Endothelial cell of umbilical vein (primary cell): ENCODE results near the gene SLAMF8. TPM values are rescaled to one million over a fixed set of nuclear protein-coding genes. Genes with fewer than 3 reads are reported as not detected.

Source experiments
- BruUV-seq: library from RNA; stranded (reverse); fragments of 400-500 nt; replicated peaks from 2 replicates; lab custom pipeline; 2021; lab: Mats Ljungman, UMichigan
- CTCF ChIA-PET: fragments of 300-600, 350-600 bp; sonication (Branson Sonifier 250); formaldehyde crosslinking; loops from one replicate; lab custom pipeline; 2021; ENCODE audit warnings: antibody characterized with exemption, inconsistent platforms; lab: Charles Lee
- POLR2A ChIA-PET: fragments of 300-600, 350-600 bp; sonication (Branson Sonifier 250); formaldehyde crosslinking; loops from one replicate; lab custom pipeline; 2021; ENCODE audit warnings: antibody characterized with exemption, inconsistent platforms; lab: Charles Lee
- DNase-seq: peaks from one replicate; pipeline ENCODE4 v3.0.0-alpha.2; 2011; ENCODE audit warnings: low read depth, low spot score
- FAIRE-seq: peaks from 2 replicates; lab custom pipeline; 2011; peaks lifted over from hg19 to GRCh38; lab: Jason Lieb, UNC
- H2AFZ ChIP-seq: 2 replicates; pipeline ENCODE4 v1.6.0; 2012; ENCODE audit warnings: low read depth, low read length, control low read depth, inconsistent platforms
- H3K27ac ChIP-seq: 2 replicates; pipeline ENCODE4 v1.5.1; 2011; ENCODE audit warnings: low read depth, mild to moderate bottlenecking, control low read depth, low read length, moderate library complexity; ENCODE audit not compliant: insufficient read depth
- H3K27me3 ChIP-seq, 2 experiments: 2 replicates each; pipeline versions ENCODE4 v1.6.0 to v1.6.1; 2011; ENCODE audit warnings: low read length in 2 of 2, mixed read lengths in 1 of 2; ENCODE audit not compliant: control insufficient read depth in 2 of 2, insufficient read depth in 2 of 2
- H3K36me3 ChIP-seq, 2 experiments: 2 replicates in 1 of 2; 3 replicates in 1 of 2; pipeline ENCODE4 v1.5.1; 2011; ENCODE audit warnings: low read length in 2 of 2, mild to moderate bottlenecking in 1 of 2, moderate library complexity in 1 of 2; ENCODE audit not compliant: control insufficient read depth in 2 of 2, insufficient read depth in 2 of 2; ENCODE audit errors: extremely low read depth in 1 of 2
- H3K4me1 ChIP-seq: 3 replicates; pipeline ENCODE4 v1.5.1; 2011; ENCODE audit warnings: mild to moderate bottlenecking, low read length; ENCODE audit not compliant: control insufficient read depth, insufficient read depth; ENCODE audit errors: extremely low read depth
- H3K4me2 ChIP-seq: 2 replicates; pipeline ENCODE4 v1.6.1; 2011; ENCODE audit warnings: low read length, control low read depth, mixed read lengths; ENCODE audit not compliant: insufficient read depth
- H3K4me3 ChIP-seq, 3 experiments: fragments of 200-600 bp in 1 of 3; sonication (generic), shearing (Covaris generic) in 1 of 3; replicated peaks in 1 of 3; 2 replicates each; pipeline ENCODE4 v1.5.1; 2011 to 2016; ENCODE audit warnings: control low read depth in 3 of 3, low read length in 3 of 3, mild to moderate bottlenecking in 2 of 3, inconsistent platforms in 1 of 3, low read depth in 1 of 3, moderate library complexity in 1 of 3; ENCODE audit not compliant: insufficient read depth in 1 of 3
- H3K79me2 ChIP-seq: 2 replicates; pipeline ENCODE4 v1.6.0; 2012; ENCODE audit warnings: low read length, inconsistent platforms; ENCODE audit not compliant: control insufficient read depth, insufficient read depth
- H3K9ac ChIP-seq: replicated peaks from 2 replicates; pipeline ENCODE3; 2011; ENCODE audit warnings: low read length, control low read depth; ENCODE audit not compliant: insufficient read depth; ENCODE audit errors: extremely low read depth
- H3K9me1 ChIP-seq: replicated peaks from 3 replicates; pipeline ENCODE4 v1.6.0; 2011; ENCODE audit warnings: mild to moderate bottlenecking, low read length; ENCODE audit not compliant: control insufficient read depth, insufficient read depth; ENCODE audit errors: extremely low read depth
- H3K9me3 ChIP-seq: replicated peaks from 2 replicates; pipeline ENCODE4 v1.5.1; 2012; ENCODE audit warnings: low read length, inconsistent platforms; ENCODE audit not compliant: control insufficient read depth, insufficient read depth
- H4K20me1 ChIP-seq: replicated peaks from 2 replicates; pipeline ENCODE3; 2011; ENCODE audit warnings: mild to moderate bottlenecking, low read length; ENCODE audit not compliant: control insufficient read depth, insufficient read depth; ENCODE audit errors: extremely low read depth
- EZH2 ChIP-seq: IDR thresholded peaks from 2 replicates; pipeline ENCODE4 v1.6.1; 2012; ENCODE audit warnings: borderline replicate concordance, low read depth, mild to moderate bottlenecking, moderate library complexity, low read length, inconsistent platforms; ENCODE audit not compliant: severe bottlenecking
- FOS ChIP-seq: IDR thresholded peaks from 2 replicates; pipeline ENCODE4 v1.6.1; 2011; ENCODE audit warnings: mild to moderate bottlenecking, low read length, moderate library complexity, borderline replicate concordance; ENCODE audit not compliant: insufficient read depth
- GATA2 ChIP-seq: IDR thresholded peaks from 2 replicates; pipeline ENCODE4 v1.7.0; 2011; ENCODE audit warnings: low read depth, mild to moderate bottlenecking, moderate library complexity, mixed read lengths, low read length; ENCODE audit not compliant: insufficient read length, insufficient read depth
- JUN ChIP-seq: IDR thresholded peaks from 2 replicates; pipeline ENCODE4 v1.6.1; 2011; ENCODE audit warnings: borderline replicate concordance, low read depth; ENCODE audit not compliant: insufficient read length, insufficient read depth
- MYC ChIP-seq: IDR thresholded peaks from one replicate; pipeline ENCODE4 v1.6.1; 2011; ENCODE audit warnings: mild to moderate bottlenecking, low read depth, low read length
- POLR2A ChIP-seq: IDR thresholded peaks from 2 replicates; pipeline ENCODE4 v1.6.1; 2012; ENCODE audit warnings: low read depth, mild to moderate bottlenecking, control low read depth, low read length
- POLR2AphosphoS5 ChIP-seq: IDR thresholded peaks from 2 replicates; pipeline ENCODE4 v1.6.1; 2012; ENCODE audit warnings: low read depth, mild to moderate bottlenecking, control low read depth, low read length, moderate library complexity; ENCODE audit not compliant: insufficient read depth
- dilution Hi-C: fragments of 300-500 bp; cut with MboI; formaldehyde crosslinking; loops from one replicate; pipeline ENCODE4 v1.15.0; 2019; ENCODE audit warnings: low sequenced_read_pairs; ENCODE audit not compliant: extremely low pct_ligation_motif_present
- intact Hi-C: fragments of 100-400 bp; cut with micrococcal nuclease; formaldehyde crosslinking; loops from one replicate; pipeline ENCODE4 v1.10.0; 2022
- polyA plus RNA-seq, 4 experiments: library from polyadenylated mRNA; depleted of rRNA in 3 of 4; stranded (reverse) in 3 of 4; unstranded in 1 of 4; fragments of >200 nt; gene quantifications; 2 replicates each; pipeline versions ENCODE4 v1.2.1 to v1.2.3, GENCODE V29; 2011 to 2012; ENCODE audit warnings: missing spikeins in 1 of 4
- total RNA-seq: library from RNA; stranded (reverse); gene quantifications from 2 replicates; pipeline ENCODE4 v1.2.3, GENCODE V29; 2021
- TF ChIP-seq, protein P1 (sequence below), 2 donors: IDR thresholded peaks; 1 replicate in 1 of 2; 2 replicates in 1 of 2; pipeline ENCODE4 v1.5.1; 2011; ENCODE audit warnings: low read length in 2 of 2, mild to moderate bottlenecking in 2 of 2, moderate library complexity in 2 of 2, control low read depth in 1 of 2, inconsistent platforms in 1 of 2, low read depth in 1 of 2; ENCODE audit not compliant: insufficient read depth in 1 of 2; ENCODE audit errors: extremely low read depth in 1 of 2
- TF ChIP-seq, protein P2 (sequence below): IDR thresholded peaks from 2 replicates; pipeline ENCODE4 v1.6.1; 2011; ENCODE audit not compliant: insufficient read depth, insufficient read length

Gene SLAMF8
- total and polyA plus RNA-seq, 2 donors (not counting 3 experiments of a cell fraction or from before 2014, with no cell fraction given), result not detected

DNA sequence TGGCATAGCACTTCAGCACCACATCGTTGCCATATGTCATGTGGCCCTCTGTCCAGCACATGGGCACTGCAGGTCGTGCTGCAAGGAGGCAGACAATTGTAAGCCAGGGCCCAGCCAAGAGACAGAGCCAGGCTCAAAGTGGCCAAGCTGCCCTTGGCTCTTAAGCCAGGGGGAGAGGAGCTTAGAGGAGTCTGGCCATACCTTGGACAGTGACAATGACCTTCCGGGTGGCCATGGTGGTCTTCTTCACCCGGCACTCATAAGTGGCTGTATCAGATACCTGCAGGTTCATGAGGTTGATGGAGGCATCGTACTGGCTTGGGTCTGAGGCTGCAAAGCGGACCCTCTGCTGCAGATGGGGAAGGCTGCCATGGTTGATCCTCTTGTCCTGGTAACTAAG, 31.2 kb downstream of the SLAMF8 start:
- H3K9ac ChIP-seq, result no peak overlapping the region

More for the DNA sequence above, 31.2 kb downstream of the SLAMF8 start:
- Histone ChIP-seq H3K79me2 (no peaks in the 10 kb centered on the region), H4K20me1 (no peaks in the 10 kb centered on the region), H2AFZ (no peak overlapping the region), H3K4me2 (no peak overlapping the region), H3K4me1 (peaks cover 12% of the 10 kb centered on the region), H3K36me3 (no peaks in the 10 kb centered on the region), H3K4me3 (no peak overlapping the region), H3K27me3 (no peaks in the 10 kb centered on the region), H3K9me1 (no peaks in the 10 kb centered on the region), H3K27ac (no peak overlapping the region), H3K9me3 (no peaks in the 10 kb centered on the region)
- TF ChIP-seq FOS (no peak), POLR2AphosphoS5 (no peak), JUN (no peak), EZH2 (no peak), MYC (no peak), GATA2 (no peak), POLR2A (no peak)
- TF ChIP-seq, protein P1, sequence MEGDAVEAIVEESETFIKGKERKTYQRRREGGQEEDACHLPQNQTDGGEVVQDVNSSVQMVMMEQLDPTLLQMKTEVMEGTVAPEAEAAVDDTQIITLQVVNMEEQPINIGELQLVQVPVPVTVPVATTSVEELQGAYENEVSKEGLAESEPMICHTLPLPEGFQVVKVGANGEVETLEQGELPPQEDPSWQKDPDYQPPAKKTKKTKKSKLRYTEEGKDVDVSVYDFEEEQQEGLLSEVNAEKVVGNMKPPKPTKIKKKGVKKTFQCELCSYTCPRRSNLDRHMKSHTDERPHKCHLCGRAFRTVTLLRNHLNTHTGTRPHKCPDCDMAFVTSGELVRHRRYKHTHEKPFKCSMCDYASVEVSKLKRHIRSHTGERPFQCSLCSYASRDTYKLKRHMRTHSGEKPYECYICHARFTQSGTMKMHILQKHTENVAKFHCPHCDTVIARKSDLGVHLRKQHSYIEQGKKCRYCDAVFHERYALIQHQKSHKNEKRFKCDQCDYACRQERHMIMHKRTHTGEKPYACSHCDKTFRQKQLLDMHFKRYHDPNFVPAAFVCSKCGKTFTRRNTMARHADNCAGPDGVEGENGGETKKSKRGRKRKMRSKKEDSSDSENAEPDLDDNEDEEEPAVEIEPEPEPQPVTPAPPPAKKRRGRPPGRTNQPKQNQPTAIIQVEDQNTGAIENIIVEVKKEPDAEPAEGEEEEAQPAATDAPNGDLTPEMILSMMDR (IDR thresholded peaks at IDR 0.05; ENCODE audit: extremely low read depth in 1 of 2, insufficient read depth in 1 of 2, low read depth in 1 of 2, low read length in 2 of 2), result no peak
- TF ChIP-seq, protein P2, sequence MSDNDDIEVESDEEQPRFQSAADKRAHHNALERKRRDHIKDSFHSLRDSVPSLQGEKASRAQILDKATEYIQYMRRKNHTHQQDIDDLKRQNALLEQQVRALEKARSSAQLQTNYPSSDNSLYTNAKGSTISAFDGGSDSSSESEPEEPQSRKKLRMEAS, result no peak
- FAIRE-seq (no peak), DNase-seq (no peak)
- dilution Hi-C loops, result no loop called here
- BruUV-seq, result no TSS peak
- CTCF ChIA-PET, result interaction anchor here (1.0 to 1.1 kb wide), 3 partner anchors 33 to 150 kb away, joined by 3 read pairs; no protein-coding TSS in a partner anchor
- POLR2A ChIA-PET, result no interaction called here
- intact Hi-C loops, result no loop called here
